Psoas muscle (tissue), 8 donors: ENCODE results near the gene CHN2. TPM values are rescaled to one million over a fixed set of nuclear protein-coding genes. Genes with fewer than 3 reads are reported as not detected.

Source experiments
- ATAC-seq, 4 donors: fragments of 200-7000 bp; cut with Tn5 transposase; one replicate each; pipeline ENCODE4 v1.9.1; 2020; ENCODE audit warnings: moderate library complexity in 3 of 4, mild to moderate bottlenecking in 2 of 4
- DNase-seq, 2 donors: peaks; one replicate each; pipeline ENCODE4 v3.0.0-alpha.2; 2020
- H3K27ac ChIP-seq: fragments of 200-600 bp; one replicate; pipeline ENCODE4 v1.8.0; 2022
- H3K27me3 ChIP-seq, 3 donors: fragments of 200-600 bp in 1 of 3; one replicate each; pipeline versions ENCODE4 v1.6.1 to v1.8.0; 2013 to 2022; ENCODE audit warnings: low read length in 2 of 3, mild to moderate bottlenecking in 2 of 3, moderate library complexity in 1 of 3; ENCODE audit not compliant: insufficient read depth in 3 of 3
- H3K36me3 ChIP-seq, 2 donors: fragments of 200-600 bp in 1 of 2; one replicate each; pipeline versions ENCODE4 v1.6.1 to v1.8.0; 2013 to 2022; ENCODE audit warnings: low read depth in 1 of 2, mild to moderate bottlenecking in 1 of 2, moderate library complexity in 1 of 2; ENCODE audit not compliant: insufficient read depth in 1 of 2
- H3K4me1 ChIP-seq: fragments of 200-600 bp; one replicate; pipeline ENCODE4 v1.8.0; 2022
- H3K4me3 ChIP-seq: fragments of 200-600 bp; one replicate; pipeline ENCODE4 v1.8.0; 2022; ENCODE audit warnings: mild to moderate bottlenecking
- H3K9me3 ChIP-seq: fragments of 200-600 bp; one replicate; pipeline ENCODE4 v1.8.0; 2022
- CTCF ChIP-seq: fragments of 200-600 bp; IDR thresholded peaks from one replicate; pipeline ENCODE4 v1.8.0; 2022; ENCODE audit warnings: antibody characterized with exemption
- WGBS, 3 donors: extraction: QIAGEN DNeasy Blood & Tissue Kit; methylation state at CpG; one replicate each; pipeline versions ENCODE4 v1.1.6 to v1.1.7; 2013; 5-methylcytosine and 5-hydroxymethylcytosine counted together
- intact Hi-C, 2 donors: fragments of 100-400 bp; cut with DNase I; formaldehyde crosslinking; loops; one replicate each; pipeline versions ENCODE4 v1.11.0 to v1.14.2; 2022
- polyA plus RNA-seq, 3 donors: library from polyadenylated mRNA; stranded (reverse); fragments of 200-250 nt; gene quantifications; one replicate each; pipeline ENCODE4 v1.2.3, GENCODE V29; 2013
- total RNA-seq, 4 donors: library from RNA; stranded (reverse); fragmentation: NEBNext Ultra II Directional in 2 of 4; extraction: Animal tissue kit (Norgen Biotek cat#: 25700) in 2 of 4; gene quantifications; one replicate each; pipeline versions ENCODE4 v1.2.1 to v1.2.4, GENCODE V29; 2021 to 2023
- donor health status: healthy with polysubstance abuse.
- donor health status: DM: no; HTN: no; CAD: no; lungs with moderate emphysema.
- donor health status: Bipolar disorder and iron deficiency.
- donor health status: healthy.
- donor health status: DM: yes; HTN: yes; CAD: no.
- donor health status: DM: no; HTN: no; CAD: no.
- donor health status: DM: no; HTN: no; CAD: no.
- donor health status: DM: yes; HTN: yes; CAD: no.

Gene CHN2
- total and polyA plus RNA-seq, 7 donors: 0.43 to 18.1 (median 2.3) TPM

GRCh38 chr7:29359482-29360093, 165.0 kb downstream of the CHN2 start:
- WGBS, 3 donors: 73 to 79% (median 74%) methylated on average over 4 of the region's 4 CpGs
- intact Hi-C loops: no loop called here
- no peak for TF ChIP-seq CTCF
- Histone ChIP-seq H3K27ac (no peak overlapping the region), H3K27me3 (no peaks in the 10 kb centered on the region), H3K9me3 (no peaks in the 10 kb centered on the region), H3K4me3 (no peak overlapping the region), H3K36me3 (no peaks in the 10 kb centered on the region), H3K4me1 (no peaks in the 10 kb centered on the region)
- ATAC-seq: no peak
- no peak for DNase-seq

GRCh38 chr7:29360633-29361625, 166.4 kb downstream of the CHN2 start:
- Histone ChIP-seq H3K27ac (no peak overlapping the region), H3K4me3 (no peak overlapping the region), H3K9me3 (no peaks in the 10 kb centered on the region), H3K36me3 (no peaks in the 10 kb centered on the region), H3K4me1 (no peaks in the 10 kb centered on the region), H3K27me3 (no peaks in the 10 kb centered on the region)
- 68 to 71% (median 68%) methylated on average over 13 of the region's 13 CpGs for WGBS, 3 donors
- intact Hi-C loops: no loop called here
- DNase-seq: no peak
- no peak for TF ChIP-seq CTCF
- ATAC-seq: no peak

- no peak overlapping the region for H3K4me3 ChIP-seq
- H3K9me3 ChIP-seq: no peaks in the 10 kb centered on the region
- WGBS, 3 donors: 69 to 84% (median 79%) methylated on average over 2 of the region's 2 CpGs
- H3K4me1 ChIP-seq: no peaks in the 10 kb centered on the region
- TF ChIP-seq CTCF: no peak
- ATAC-seq (no peak), DNase-seq (no peak)
- no peaks in the 10 kb centered on the region for H3K36me3 ChIP-seq
- no peaks in the 10 kb centered on the region for H3K27me3 ChIP-seq
- H3K27ac ChIP-seq: no peak overlapping the region
- intact Hi-C loops: no loop called here
These were observed 167.8 kb downstream of the CHN2 start for GRCh38 chr7:29362380-29362779.

GRCh38 chr7:29363636-29364425, 169.3 kb downstream of the CHN2 start:
- Histone ChIP-seq H3K4me1 (no peaks in the 10 kb centered on the region), H3K9me3 (no peaks in the 10 kb centered on the region), H3K27ac (no peak overlapping the region), H3K4me3 (no peak overlapping the region), H3K36me3 (no peaks in the 10 kb centered on the region), H3K27me3 (no peaks in the 10 kb centered on the region)
- ATAC-seq (no peak), DNase-seq (no peak)
- intact Hi-C loops: no loop called here
- TF ChIP-seq CTCF: no peak
- WGBS, 3 donors: 95 to 100% (median 100%) methylated on average over 3 of the region's 3 CpGs
